Parathyroid adenoma (tissue), 2 donors: ENCODE results near the gene KCMF1.

Source experiments
- H2AFZ ChIP-seq: fragments of 300-600 bp; sonication (generic); one replicate; pipeline ENCODE4 v1.7.0; 2017; ENCODE audit warnings: antibody characterized with exemption, mild to moderate bottlenecking
- H3K27ac ChIP-seq: fragments of 300-600 bp; sonication (generic); one replicate; pipeline ENCODE4 v1.7.0; 2017
- H3K27me3 ChIP-seq: fragments of 300-600 bp; sonication (generic); one replicate; pipeline ENCODE4 v1.7.0; 2017; ENCODE audit warnings: low read length; ENCODE audit not compliant: control insufficient read depth, insufficient read depth
- H3K36me3 ChIP-seq: fragments of 300-600 bp; sonication (generic); one replicate; pipeline ENCODE4 v1.7.0; 2017; ENCODE audit warnings: low read length; ENCODE audit not compliant: control insufficient read depth, insufficient read depth
- H3K4me1 ChIP-seq: fragments of 300-600 bp; sonication (generic); one replicate; pipeline ENCODE4 v1.7.0; 2017; ENCODE audit warnings: control low read depth
- H3K4me2 ChIP-seq: fragments of 300-600 bp; sonication (generic); one replicate; pipeline ENCODE4 v1.7.0; 2017; ENCODE audit warnings: low read length
- H3K4me3 ChIP-seq: fragments of 300-600 bp; sonication (generic); one replicate; pipeline ENCODE4 v1.7.0; 2017; ENCODE audit warnings: low read depth, low read length
- H3K79me2 ChIP-seq: fragments of 300-600 bp; sonication (generic); one replicate; pipeline ENCODE4 v1.7.0; 2017; ENCODE audit warnings: control low read depth
- H3K9ac ChIP-seq: fragments of 300-600 bp; sonication (generic); one replicate; pipeline ENCODE4 v1.7.0; 2017; ENCODE audit warnings: mild to moderate bottlenecking
- H3K9me3 ChIP-seq: fragments of 300-600 bp; sonication (generic); one replicate; pipeline ENCODE4 v1.7.0; 2017; ENCODE audit warnings: low read length; ENCODE audit not compliant: control insufficient read depth
- TF ChIP-seq, protein P1 (sequence below): fragments of 300-600 bp; sonication (generic); IDR thresholded peaks from one replicate; pipeline ENCODE4 v1.7.0; 2017; ENCODE audit warnings: antibody characterized with exemption, mild to moderate bottlenecking
- donor health status: primary hyperparathyroidism.

Gene KCMF1

DNA sequence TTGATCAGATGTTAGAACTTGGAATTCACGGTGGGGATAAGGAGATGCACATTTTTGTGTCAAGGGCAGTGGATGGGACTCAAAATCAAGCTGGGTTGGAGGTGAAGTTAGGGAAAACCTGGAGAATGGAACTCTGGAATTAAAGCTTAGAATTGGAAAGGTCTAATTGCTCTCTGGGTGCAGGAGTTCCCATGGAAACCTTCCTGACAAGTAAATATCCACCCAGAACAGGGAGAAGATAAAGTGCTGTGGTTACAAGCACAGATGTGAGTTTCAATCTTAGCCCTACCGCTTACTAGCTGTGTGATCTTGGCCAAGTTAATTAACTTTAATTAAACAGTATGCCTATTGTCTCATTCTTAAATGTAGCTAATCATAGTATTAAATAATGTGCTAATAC is 90.9 kb downstream of the KCMF1 start:
- H3K4me3 ChIP-seq = no peak overlapping the region
- no peaks in the 10 kb centered on the region for H3K79me2 ChIP-seq
- no peaks in the 10 kb centered on the region for H3K27me3 ChIP-seq
- no peaks in the 10 kb centered on the region for H3K36me3 ChIP-seq
- TF ChIP-seq, protein P1, sequence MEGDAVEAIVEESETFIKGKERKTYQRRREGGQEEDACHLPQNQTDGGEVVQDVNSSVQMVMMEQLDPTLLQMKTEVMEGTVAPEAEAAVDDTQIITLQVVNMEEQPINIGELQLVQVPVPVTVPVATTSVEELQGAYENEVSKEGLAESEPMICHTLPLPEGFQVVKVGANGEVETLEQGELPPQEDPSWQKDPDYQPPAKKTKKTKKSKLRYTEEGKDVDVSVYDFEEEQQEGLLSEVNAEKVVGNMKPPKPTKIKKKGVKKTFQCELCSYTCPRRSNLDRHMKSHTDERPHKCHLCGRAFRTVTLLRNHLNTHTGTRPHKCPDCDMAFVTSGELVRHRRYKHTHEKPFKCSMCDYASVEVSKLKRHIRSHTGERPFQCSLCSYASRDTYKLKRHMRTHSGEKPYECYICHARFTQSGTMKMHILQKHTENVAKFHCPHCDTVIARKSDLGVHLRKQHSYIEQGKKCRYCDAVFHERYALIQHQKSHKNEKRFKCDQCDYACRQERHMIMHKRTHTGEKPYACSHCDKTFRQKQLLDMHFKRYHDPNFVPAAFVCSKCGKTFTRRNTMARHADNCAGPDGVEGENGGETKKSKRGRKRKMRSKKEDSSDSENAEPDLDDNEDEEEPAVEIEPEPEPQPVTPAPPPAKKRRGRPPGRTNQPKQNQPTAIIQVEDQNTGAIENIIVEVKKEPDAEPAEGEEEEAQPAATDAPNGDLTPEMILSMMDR = no peak
- H3K9me3 ChIP-seq = no peaks in the 10 kb centered on the region
- no peak overlapping the region for H3K9ac ChIP-seq
- no peak overlapping the region for H2AFZ ChIP-seq
- H3K4me1 ChIP-seq = no peaks in the 10 kb centered on the region
- no peak overlapping the region for H3K4me2 ChIP-seq
- no peak overlapping the region for H3K27ac ChIP-seq

DNA sequence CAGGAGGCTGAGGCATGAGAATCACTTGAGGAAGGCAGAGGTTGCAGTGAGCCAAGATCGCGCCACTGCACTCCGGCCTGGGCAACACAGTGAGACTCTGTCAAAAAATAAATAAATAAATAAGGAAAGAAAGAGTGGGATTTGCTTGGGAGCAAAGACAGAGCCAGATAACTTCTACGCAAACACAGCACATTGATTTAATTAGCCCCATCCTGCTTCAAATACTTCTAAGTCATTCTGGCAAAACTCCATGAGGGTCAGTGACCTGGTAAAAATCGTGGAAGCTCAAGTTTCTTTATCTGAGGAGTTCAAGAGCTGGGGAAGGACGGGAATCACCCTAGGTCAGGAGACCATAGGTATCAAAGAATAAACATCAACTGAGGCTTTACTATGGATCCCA is 91.6 kb downstream of the KCMF1 start:
- no peak overlapping the region for H3K27ac ChIP-seq
- no peaks in the 10 kb centered on the region for H3K27me3 ChIP-seq
- H3K9me3 ChIP-seq = no peaks in the 10 kb centered on the region
- H3K36me3 ChIP-seq = no peaks in the 10 kb centered on the region
- no peak overlapping the region for H3K9ac ChIP-seq
- H3K4me2 ChIP-seq = no peak overlapping the region
- TF ChIP-seq, protein P1 = no peak
- no peaks in the 10 kb centered on the region for H3K4me1 ChIP-seq
- H2AFZ ChIP-seq = no peak overlapping the region
- H3K79me2 ChIP-seq = no peaks in the 10 kb centered on the region
- H3K4me3 ChIP-seq = no peak overlapping the region

DNA sequence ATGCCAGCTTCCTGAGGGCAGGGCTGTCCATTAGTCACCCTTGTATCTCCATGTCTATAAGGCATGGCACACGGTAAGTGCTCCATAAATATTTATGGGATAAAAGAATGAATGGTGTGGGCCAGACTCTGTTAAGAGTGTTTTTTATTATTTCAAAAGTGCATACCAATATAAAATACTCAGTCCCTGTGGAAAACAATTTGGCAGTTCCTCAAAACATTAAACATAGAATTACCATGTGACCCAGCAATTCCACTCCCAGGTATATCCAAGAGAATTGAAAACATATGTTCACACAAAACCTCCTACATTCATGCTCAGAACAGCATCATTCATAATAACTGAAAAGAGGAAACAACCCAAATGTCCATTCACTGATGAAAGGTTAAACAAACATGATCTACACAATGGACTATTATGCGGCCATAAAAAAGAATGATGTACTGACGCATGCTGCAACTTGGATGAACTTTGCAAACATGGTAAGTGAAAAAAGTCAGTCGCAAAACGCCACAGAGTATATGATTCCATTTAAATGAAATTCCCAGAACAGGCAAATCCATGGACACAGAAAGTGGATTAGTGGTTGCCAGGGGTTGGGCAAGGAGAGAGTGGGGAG is 93.1 kb downstream of the KCMF1 start:
- Histone ChIP-seq H3K36me3 (no peaks in the 10 kb centered on the region), H2AFZ (no peak overlapping the region), H3K79me2 (no peaks in the 10 kb centered on the region), H3K27me3 (no peaks in the 10 kb centered on the region), H3K9me3 (no peaks in the 10 kb centered on the region), H3K4me3 (no peak overlapping the region), H3K9ac (no peak overlapping the region), H3K4me1 (no peaks in the 10 kb centered on the region), H3K4me2 (no peak overlapping the region), H3K27ac (no peak overlapping the region)
- TF ChIP-seq, protein P1 = no peak

DNA sequence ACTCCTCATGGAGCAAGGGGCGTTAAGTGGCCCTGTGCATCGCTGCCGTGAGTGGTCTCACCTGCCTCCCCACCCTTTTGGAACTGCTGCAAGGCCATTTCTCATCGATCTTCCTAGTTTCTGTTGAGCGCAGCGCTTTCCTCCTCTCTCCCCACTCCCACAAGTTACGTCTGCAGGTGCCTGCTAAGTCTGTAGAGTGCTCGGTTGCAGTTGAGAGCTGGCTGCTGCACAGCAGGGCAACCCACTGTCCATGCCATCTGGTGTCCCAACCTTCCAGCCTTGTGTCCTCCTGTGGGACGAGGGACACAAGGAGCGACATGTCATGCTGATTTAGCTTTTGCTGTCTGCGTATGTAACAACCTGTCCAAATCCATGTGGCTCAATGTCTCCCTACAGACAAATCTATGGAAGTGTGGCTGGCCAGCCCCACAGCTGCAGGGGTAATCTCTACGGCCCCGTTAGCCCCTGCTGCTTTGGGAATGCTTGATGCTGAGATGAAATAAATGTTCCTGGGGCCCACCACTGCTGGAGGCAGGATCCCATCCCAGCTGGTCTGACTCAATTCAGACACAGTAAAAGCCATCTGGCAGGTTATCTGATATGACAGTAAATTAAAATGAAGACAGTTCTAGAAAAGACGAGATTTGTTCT is 94.1 kb downstream of the KCMF1 start:
- H3K36me3 ChIP-seq = no peaks in the 10 kb centered on the region
- H2AFZ ChIP-seq = no peak overlapping the region
- H3K9me3 ChIP-seq = no peaks in the 10 kb centered on the region
- H3K27ac ChIP-seq = no peak overlapping the region
- H3K4me2 ChIP-seq = no peak overlapping the region
- H3K4me1 ChIP-seq = no peaks in the 10 kb centered on the region
- TF ChIP-seq, protein P1 = no peak
- H3K9ac ChIP-seq = no peak overlapping the region
- no peaks in the 10 kb centered on the region for H3K27me3 ChIP-seq
- H3K79me2 ChIP-seq = no peaks in the 10 kb centered on the region
- H3K4me3 ChIP-seq = no peak overlapping the region
